HUES64 (cell line): ENCODE measurements around the gene CST3.

Experiments used
- H3K27ac ChIP-seq: 2 replicates; pipeline ENCODE4 v1.7.0; 2013; ENCODE audit warnings: low read depth, low read length, inconsistent platforms
- H3K27me3 ChIP-seq: 2 replicates; pipeline ENCODE4 v1.6.1; 2013; ENCODE audit warnings: mild to moderate bottlenecking, low read length; ENCODE audit not compliant: insufficient read depth
- H3K36me3 ChIP-seq: 2 replicates; pipeline ENCODE4 v1.6.1; 2013; ENCODE audit warnings: mild to moderate bottlenecking, low read length; ENCODE audit not compliant: insufficient read depth
- H3K4me1 ChIP-seq: 2 replicates; pipeline ENCODE4 v1.6.1; 2013; ENCODE audit warnings: mild to moderate bottlenecking, low read length, moderate library complexity; ENCODE audit not compliant: insufficient read depth
- H3K4me3 ChIP-seq: 2 replicates; pipeline ENCODE4 v1.5.1; 2013; ENCODE audit warnings: mild to moderate bottlenecking, low read length, moderate library complexity
- H3K9ac ChIP-seq: 2 replicates; pipeline ENCODE4 v1.6.1; 2013; ENCODE audit warnings: mild to moderate bottlenecking, low read depth, low read length
- H3K9me3 ChIP-seq: 2 replicates; pipeline ENCODE4 v1.6.1; 2013; ENCODE audit warnings: low read depth, low read length; ENCODE audit not compliant: insufficient read depth
- WGBS: fragments of 150-250, 120-280 bp; methylation state at CpG from one replicate; pipeline ENCODE4 v1.1.7; 2013; ENCODE audit warnings: missing lambda C conversion rate; 5-methylcytosine and 5-hydroxymethylcytosine counted together

Gene CST3

DNA sequence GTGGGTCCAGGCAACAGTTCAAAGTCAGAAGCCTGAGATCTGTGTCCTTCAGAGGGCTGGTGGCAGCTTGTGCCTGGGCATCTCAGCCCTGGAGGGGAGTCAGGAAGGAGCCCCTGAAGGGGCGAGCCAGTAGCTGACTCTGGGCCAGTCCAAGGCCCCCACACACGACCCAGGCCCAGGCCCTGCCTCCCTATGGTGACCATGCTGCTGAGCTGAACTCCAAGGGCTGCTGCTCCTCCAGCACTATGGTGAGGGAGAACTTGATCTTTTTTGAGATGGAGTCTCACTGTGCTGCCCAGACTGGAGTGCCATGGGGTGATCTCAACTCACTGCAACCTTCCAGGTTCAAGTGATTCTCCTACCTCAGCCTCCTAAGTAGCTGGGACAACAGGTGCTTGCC lies 15.2 kb upstream of the CST3 start:
- H3K4me1 ChIP-seq: peaks cover 3% of the 10 kb centered on the region; the same call in 1 of the 2 replicates
- H3K27ac ChIP-seq: no peak overlapping the region
- no peak overlapping the region for H3K4me3 ChIP-seq
- H3K36me3 ChIP-seq: no peaks in the 10 kb centered on the region
- 98% methylated on average over 2 of the region's 2 CpGs for WGBS
- no peak overlapping the region for H3K9ac ChIP-seq
- H3K27me3 ChIP-seq: no peaks in the 10 kb centered on the region
- no peaks in the 10 kb centered on the region for H3K9me3 ChIP-seq

DNA sequence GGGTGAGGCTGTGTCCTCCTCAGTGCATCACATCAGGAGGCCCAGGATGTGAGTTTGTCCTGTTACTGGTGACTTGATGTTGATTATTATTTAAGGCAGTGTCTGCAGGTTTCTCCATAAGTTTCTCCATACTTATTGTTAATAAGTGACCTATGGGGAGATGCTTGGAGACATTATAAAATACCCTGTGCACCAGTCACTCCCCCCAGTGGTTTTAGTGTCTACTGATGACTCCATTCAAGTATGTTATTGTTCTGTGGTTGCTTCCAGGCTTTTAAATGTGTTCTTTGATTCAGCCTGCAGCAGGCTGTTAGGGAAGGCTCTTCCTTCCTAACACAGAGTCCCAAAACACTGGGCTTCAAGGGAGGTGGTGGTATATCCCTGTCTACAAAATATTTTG lies 14.6 kb upstream of the CST3 start:
- no peak overlapping the region for H3K4me3 ChIP-seq
- no peaks in the 10 kb centered on the region for H3K36me3 ChIP-seq
- H3K9ac ChIP-seq: no peak overlapping the region
- H3K9me3 ChIP-seq: no peaks in the 10 kb centered on the region
- no peak overlapping the region for H3K27ac ChIP-seq
- no peaks in the 10 kb centered on the region for H3K27me3 ChIP-seq
- H3K4me1 ChIP-seq: peaks cover 3% of the 10 kb centered on the region; the same call in 1 of the 2 replicates

DNA sequence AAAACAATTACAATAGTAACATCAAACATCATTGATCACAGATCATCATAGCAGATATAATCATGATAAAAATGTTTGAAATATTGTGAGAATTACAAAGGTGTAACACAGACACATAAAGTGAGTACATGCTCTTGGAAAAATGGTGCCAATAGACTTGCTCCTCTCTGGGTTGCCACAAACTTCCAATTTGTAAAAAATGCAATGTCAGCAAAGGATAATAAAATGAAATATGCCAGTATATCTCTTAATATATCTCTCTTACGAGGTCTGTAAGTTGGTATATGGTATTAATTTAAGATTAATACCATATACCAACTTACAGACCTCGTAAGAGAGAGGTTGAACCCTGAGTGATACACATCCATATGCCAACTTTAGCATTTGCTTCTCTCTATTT lies 13.4 kb upstream of the CST3 start:
- WGBS: no CpG with 5 or more reads among the region's 2 CpGs
- no peak overlapping the region for H3K27ac ChIP-seq
- H3K9ac ChIP-seq: no peak overlapping the region

DNA sequence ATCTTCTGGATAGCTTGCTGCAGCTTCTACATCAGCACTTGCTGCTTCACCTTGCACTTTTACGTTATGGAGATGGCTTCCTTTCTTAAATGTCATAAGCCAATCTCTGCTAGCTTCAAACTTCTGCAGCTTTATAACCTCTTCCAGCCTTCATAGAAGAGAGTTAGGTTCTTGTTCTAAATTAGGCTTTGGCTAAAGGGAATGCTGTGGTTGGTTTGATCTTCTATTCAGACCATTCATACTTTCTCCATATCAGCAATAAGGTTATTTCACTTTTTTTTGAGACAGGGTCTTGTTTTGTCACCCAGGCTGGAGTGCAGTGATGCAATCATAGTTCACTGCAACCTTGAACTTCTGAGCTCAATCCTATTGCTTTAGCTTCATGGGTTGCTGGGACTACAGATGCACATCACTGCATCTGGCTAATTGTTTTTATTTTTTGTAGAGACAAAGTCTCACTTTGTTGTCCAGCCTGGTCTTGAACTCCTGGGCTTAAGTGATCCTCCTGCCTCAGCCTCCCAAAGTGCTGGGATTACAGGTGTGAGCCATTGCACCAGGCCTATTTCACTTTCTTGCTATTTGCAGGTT lies 12.2 kb upstream of the CST3 start:
- Histone ChIP-seq H3K9ac (no peak overlapping the region), H3K4me3 (no peak overlapping the region), H3K27ac (no peak overlapping the region), H3K4me1 (no peaks in the 10 kb centered on the region), H3K27me3 (no peaks in the 10 kb centered on the region), H3K9me3 (no peaks in the 10 kb centered on the region), H3K36me3 (no peaks in the 10 kb centered on the region)
- WGBS: 96% methylated on average over 1 of the region's 1 CpG

More for the DNA sequence above, 13.4 kb upstream of the CST3 start:
- H3K4me3 ChIP-seq: no peak overlapping the region
- no peaks in the 10 kb centered on the region for H3K9me3 ChIP-seq
- H3K27me3 ChIP-seq: no peaks in the 10 kb centered on the region
- H3K36me3 ChIP-seq: no peaks in the 10 kb centered on the region
- peaks cover 3% of the 10 kb centered on the region; the same call in 1 of the 2 replicates for H3K4me1 ChIP-seq

DNA sequence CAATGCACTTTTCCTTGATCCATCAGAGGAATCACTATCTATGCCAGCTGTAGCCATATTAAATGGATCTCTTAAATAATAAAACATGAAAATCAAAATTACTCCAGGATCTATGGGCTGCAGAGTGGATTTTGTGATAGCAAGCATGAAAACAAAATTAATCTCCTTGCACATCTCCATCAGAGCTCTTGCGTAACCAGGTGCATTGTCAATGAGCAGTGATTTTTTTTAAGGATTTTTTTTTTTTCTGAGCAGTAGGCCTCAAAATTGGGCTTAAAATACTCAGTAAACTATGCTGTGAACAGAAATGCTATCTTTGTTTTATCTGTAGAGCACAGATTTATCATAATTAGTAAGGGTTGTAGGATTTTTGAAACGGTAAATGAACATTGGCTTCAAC lies 11.5 kb upstream of the CST3 start:
- H3K4me1 ChIP-seq: no peaks in the 10 kb centered on the region
- H3K36me3 ChIP-seq: no peaks in the 10 kb centered on the region
- no peaks in the 10 kb centered on the region for H3K27me3 ChIP-seq
- no peak overlapping the region for H3K27ac ChIP-seq
- no peak overlapping the region for H3K9ac ChIP-seq
- 96% methylated on average over 2 of the region's 2 CpGs for WGBS
- H3K4me3 ChIP-seq: no peak overlapping the region
- no peaks in the 10 kb centered on the region for H3K9me3 ChIP-seq

DNA sequence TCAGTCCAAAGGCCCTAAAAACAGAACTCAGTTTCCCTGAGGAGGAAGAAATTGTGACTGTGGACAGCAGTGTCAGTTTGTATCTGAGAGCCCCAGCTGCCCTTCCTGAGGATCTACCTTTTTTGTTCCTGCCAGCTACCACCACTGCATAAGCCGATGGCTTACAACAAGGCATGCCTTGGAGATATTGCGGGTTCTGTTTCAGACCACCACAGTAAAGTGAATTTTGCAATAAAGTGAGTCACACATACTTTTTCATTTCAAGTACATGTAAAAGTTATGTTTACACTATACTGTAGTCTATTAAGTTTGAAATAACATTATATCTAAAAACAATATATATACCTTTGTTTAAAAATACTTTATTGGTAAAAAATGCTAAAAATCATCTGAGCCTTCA lies 9.6 kb upstream of the CST3 start:
- H3K36me3 ChIP-seq: no peaks in the 10 kb centered on the region
- no peak overlapping the region for H3K4me3 ChIP-seq
- H3K27ac ChIP-seq: no peak overlapping the region
- 100% methylated on average over 2 of the region's 2 CpGs for WGBS
- H3K9ac ChIP-seq: no peak overlapping the region
- H3K4me1 ChIP-seq: no peaks in the 10 kb centered on the region
- no peaks in the 10 kb centered on the region for H3K9me3 ChIP-seq
- H3K27me3 ChIP-seq: no peaks in the 10 kb centered on the region

DNA sequence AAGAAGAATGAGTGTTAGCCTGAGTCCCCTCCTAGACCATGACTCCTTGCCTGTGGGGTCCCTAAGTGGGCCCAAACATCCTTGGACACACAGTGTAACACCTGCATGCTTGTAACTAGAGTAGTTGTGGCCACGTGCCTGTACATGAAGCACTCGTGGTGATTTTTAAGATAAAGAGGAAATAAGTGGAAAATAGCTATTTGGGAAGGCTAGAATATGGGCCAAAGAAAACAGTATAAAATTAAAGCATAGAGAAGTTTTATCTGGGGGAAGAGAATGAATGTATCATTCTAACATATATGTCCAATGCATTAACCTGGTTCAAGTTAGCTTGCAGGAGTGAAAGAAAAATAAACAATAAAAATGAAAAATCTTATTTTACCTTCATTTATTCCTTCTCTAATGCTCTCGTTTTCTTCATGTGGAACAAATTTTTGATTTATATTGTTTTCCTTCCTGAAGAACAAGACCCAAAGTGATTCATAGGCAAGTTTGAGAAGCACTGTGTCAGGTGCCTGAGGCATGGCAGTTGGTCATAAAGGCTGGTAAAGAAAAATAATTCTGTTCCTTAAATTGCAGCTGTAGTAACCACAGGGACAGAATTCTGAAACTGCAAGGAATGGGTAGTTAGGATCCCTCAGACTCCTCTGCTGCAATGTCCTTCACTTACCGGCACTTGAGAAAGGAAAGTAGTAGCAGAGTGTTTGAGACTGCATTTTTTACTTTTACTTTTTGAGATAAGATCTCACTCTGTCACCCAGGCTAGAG lies 8.5 kb upstream of the CST3 start:
- WGBS: 93% methylated on average over 4 of the region's 4 CpGs
- Histone ChIP-seq H3K27me3 (no peaks in the 10 kb centered on the region), H3K36me3 (no peaks in the 10 kb centered on the region), H3K27ac (no peak overlapping the region), H3K9ac (no peak overlapping the region), H3K4me3 (no peak overlapping the region), H3K9me3 (no peaks in the 10 kb centered on the region), H3K4me1 (no peaks in the 10 kb centered on the region)

DNA sequence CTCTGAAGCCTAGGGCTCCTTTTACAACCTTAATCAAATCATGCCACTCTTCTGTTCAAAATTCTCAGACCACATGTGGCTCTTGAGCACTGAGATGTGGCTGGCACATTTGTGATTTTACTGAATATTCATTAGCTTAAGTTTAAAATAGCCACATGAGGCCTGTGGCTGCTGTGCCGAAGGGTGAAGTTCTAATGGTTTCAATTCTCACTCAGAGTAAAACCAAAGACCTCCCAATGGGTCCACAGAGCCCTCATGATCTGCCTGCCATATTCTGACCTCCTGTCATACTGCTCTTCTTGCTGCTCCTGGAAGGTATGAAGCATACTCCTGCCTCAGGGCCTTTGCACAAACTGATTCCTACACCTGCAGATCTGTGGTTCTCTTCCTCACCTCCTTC lies 7.8 kb upstream of the CST3 start:
- H3K27me3 ChIP-seq: no peaks in the 10 kb centered on the region
- WGBS: 95% methylated on average over 1 of the region's 1 CpG

DNA sequence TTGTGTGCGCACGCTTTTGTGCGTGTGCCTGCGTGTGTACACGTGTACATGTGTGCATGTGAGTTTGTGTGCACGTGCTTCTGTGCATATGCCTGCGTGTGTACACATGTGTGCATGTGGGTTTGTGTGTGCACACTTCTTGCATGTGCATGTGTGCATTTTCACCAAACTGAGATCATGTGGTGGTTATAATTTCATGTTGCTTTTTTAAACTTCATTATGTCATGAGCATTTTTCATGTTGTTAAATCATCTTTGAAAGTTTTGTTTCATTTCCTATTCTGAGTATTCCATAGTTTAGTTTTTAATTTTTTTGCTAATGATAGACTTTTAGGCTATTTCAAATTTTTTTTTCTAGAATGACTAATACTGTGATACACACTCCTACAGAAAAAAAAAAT lies 6.4 kb upstream of the CST3 start:
- no peaks in the 10 kb centered on the region for H3K36me3 ChIP-seq
- no peak overlapping the region for H3K4me3 ChIP-seq
- H3K9me3 ChIP-seq: no peaks in the 10 kb centered on the region
- no peak overlapping the region for H3K27ac ChIP-seq
- WGBS: 96% methylated on average over 7 of the region's 7 CpGs
- H3K4me1 ChIP-seq: 0 out of 2 replicates have a peak, but pooled peaks cover 3% of the 10 kb centered on the region
- no peak overlapping the region for H3K9ac ChIP-seq
- H3K27me3 ChIP-seq: no peaks in the 10 kb centered on the region

More for the DNA sequence above, 7.8 kb upstream of the CST3 start:
- H3K27ac ChIP-seq: no peak overlapping the region
- no peak overlapping the region for H3K9ac ChIP-seq
- no peaks in the 10 kb centered on the region for H3K36me3 ChIP-seq
- H3K9me3 ChIP-seq: no peaks in the 10 kb centered on the region
- H3K4me1 ChIP-seq: 0 out of 2 replicates have a peak, but pooled peaks cover 2% of the 10 kb centered on the region
- H3K4me3 ChIP-seq: no peak overlapping the region

DNA sequence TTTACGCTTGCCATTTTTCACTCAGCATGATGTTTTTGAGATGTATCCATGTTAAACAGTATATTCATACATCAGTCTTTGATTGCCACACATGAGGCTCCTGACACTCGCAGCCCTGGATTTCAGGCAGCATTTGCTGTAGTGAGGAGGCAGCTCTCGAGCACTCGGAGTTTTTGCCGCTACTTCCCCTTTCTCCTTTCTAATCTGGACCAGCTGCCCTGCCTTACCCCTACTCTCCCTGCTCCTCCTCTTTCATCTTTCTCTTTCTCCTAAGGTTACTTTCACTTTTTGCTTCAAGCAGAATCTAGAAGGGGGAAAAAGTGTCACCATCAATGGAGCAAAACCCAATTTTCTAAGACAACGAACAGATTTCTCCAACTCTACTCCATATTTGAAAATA lies 5.9 kb upstream of the CST3 start:
- Histone ChIP-seq H3K27me3 (no peaks in the 10 kb centered on the region), H3K27ac (no peak overlapping the region), H3K36me3 (no peaks in the 10 kb centered on the region), H3K4me1 (0 out of 2 replicates have a peak, but pooled peaks cover 3% of the 10 kb centered on the region), H3K9ac (no peak overlapping the region), H3K9me3 (no peaks in the 10 kb centered on the region), H3K4me3 (no peak overlapping the region)
- 85% methylated on average over 4 of the region's 6 CpGs for WGBS

DNA sequence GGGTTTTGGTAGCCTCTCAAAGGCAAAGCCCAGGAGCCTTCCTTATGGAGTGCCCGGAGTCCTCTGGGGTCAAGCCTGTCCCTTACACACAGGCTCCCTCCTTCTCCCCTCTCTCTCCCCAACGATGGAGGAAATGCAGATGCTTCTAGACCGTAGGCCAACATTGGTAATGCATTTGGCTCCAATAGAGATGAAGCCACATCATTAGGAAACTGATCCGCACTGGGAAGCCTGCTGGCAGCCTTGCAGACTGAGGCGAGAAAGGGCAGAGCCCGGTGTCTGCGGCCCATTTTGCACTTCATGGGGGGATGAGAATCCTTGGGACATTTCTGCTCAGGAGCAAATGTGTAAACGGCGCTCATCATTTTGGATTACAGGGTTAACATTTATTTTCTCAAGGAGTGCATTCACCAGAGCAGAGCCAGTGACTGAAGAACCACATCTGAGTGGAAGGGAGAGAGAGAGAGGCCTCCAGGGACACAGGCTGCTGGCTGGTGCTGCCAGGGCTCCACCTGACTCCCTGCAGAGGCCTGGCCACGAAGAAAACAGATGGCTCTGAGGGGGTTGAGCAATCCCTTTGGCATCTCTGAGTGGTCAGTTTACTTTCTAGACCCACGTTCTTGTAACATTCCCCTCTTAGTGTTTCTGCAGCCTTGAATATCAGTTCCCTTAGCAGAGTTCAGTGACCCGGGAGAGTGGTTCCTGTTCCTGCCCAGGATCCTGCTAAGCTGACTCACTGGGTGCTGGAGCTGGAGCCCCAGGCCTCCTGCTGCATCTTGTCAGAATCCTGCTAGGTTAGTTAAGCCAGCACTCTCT lies 4.4 kb upstream of the CST3 start:
- WGBS: 73% methylated on average over 12 of the region's 12 CpGs
- Histone ChIP-seq H3K36me3 (no peaks in the 10 kb centered on the region), H3K27me3 (peaks cover 1% of the 10 kb centered on the region), H3K9ac (no peak overlapping the region), H3K4me3 (no peak overlapping the region), H3K9me3 (no peaks in the 10 kb centered on the region), H3K4me1 (0 out of 2 replicates have a peak, but pooled peaks cover 3% of the 10 kb centered on the region), H3K27ac (no peak overlapping the region)
